ENCODE measurements around the gene CAMK2G.

Gene CAMK2G

DNA sequence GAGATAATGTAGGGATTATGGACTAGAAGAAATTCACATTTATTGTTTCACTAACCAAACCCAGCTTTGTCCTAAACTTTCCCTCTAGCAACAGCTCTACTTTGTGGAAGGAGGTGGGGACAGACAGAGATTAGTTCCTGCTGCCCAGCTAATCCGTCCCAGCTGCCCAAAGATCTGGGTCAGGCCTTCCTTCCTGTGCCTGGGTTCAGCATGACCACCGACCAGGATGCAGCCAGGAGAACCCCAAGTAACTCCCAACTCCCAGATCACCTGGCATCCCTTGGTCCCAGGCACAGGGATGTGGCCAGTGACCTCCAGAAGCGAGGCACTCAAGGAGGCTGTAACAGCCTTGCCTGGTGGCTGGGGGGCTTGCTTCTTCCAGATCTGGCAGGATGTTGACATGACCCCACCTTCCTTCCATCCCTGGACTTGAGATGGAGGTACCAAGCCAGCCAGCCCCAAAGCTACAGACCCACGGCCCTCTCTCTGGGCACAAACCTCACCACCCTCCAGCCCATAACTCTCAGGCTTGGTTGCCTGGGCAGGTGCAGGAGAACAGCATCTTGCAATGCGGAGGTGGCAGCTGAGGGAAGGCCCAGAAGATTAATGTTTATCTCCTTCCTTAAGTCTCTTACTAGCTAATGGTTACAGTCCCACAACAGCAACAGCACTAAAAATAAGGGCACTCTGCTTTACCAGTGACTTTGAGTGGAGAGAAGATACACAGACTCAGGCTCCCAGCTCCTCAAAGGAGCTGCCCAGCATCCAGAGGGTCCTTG lies 11.1 kb downstream of the CAMK2G start:
- DNase-seq (ENCODE audit: low read depth), result no peak

DNA sequence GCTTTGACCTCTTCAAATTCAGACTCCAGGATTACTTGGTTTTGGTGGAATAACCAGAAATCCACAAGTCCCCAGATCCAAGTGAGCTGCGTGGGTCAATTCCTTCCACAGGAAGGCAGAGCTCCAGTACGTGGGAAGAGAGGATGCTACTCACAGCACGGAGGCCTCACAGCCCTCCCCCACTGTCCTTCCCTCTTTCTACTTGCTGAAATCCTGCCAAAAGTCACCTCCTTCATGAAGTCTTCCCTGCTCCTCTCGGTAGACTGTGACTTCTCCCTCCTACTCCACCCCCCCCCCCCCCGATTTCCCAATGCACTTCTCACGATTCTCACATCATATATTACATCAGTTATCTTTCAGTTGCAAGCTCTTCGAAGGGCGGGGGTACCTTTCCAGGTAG lies 12.3 kb downstream of the CAMK2G start:
- DNase-seq (ENCODE audit: low read depth), result no peak

DNA sequence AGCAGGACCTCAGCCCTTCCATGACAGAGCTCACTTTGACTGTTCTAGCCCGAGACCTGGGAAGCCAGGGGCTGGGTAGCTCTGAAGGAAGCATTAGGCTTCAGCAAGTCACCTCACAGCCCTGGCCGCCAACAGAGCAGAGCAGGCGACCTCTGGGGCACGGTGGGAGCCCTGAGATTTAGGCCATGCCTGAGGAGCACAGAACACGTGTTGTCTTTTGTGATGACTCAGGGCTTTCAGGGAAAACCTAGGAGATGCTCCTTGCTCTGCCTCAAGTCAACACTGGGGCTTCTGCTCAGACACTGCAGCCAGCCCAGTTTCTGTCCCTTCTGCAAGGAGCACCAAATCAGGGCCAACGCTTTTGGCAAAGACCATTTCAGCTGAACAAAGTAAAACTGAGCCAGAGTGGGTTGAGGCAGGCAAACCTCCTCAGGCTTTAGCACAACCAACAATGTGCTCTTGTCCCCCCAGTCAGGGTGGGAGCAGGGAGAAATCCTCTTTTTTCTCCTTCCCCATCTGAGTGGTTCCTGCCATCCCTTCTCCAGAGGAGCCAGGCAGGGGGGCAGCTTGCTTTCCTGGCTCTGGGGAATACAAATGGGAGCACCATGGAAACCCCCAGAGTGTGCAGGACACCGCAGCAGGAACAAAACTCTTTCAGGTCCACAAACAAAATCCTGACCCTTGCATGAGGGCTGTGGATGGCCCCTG lies 14.4 kb downstream of the CAMK2G start:
- no peak for DNase-seq (ENCODE audit: low read depth)

DNA sequence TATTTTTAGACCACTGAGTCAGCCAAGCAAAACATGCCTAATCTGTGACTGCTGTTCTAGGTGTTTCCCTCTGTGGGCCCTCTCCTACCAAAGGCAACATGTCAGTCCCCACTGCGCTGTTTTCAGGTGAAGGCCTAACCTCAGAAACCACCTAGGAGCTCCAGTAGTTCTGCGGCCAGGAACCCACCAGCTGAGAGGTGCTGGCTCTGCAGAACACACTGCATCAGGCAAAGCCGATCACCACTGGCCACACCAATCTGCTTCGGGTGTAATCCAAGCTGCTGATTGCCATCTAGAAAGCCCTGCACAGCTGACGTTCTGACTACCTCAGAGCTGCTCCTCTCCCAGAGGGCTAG lies 14.9 kb downstream of the CAMK2G start:
- DNase-seq (ENCODE audit: low read depth), result no peak

DNA sequence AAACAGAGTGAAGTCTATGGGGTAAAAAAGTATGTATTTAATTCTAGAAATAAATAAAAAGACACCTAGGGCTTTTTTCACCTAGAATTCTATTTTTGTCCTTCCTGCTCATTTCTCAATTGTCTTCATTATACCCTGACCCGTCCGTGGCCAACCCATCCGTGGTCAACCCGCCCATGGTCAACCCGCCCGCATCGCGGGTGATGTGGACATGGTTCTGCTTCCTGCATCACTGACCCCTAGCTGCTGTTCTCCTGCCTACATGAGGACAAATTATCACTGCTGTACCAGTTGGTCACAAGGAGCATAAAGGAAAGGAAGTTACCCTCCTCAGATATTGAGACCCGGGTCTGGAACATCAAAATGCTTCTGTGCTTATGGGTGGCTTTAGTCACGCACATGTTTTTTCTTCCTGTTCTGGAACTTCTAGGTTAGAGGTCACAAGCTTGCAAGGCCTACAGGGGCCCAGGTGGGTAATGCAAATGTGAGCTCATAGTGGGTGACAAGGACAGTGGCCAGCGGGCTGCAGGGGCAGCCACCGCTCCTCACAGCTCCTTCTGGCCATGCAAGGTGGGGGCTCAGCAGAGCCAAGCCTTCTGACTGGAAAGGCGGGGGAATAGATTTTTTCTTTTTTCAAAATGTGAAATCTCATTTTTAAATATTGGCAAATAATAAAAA lies 15.5 kb downstream of the CAMK2G start:
- no peak for DNase-seq (ENCODE audit: low read depth)

DNA sequence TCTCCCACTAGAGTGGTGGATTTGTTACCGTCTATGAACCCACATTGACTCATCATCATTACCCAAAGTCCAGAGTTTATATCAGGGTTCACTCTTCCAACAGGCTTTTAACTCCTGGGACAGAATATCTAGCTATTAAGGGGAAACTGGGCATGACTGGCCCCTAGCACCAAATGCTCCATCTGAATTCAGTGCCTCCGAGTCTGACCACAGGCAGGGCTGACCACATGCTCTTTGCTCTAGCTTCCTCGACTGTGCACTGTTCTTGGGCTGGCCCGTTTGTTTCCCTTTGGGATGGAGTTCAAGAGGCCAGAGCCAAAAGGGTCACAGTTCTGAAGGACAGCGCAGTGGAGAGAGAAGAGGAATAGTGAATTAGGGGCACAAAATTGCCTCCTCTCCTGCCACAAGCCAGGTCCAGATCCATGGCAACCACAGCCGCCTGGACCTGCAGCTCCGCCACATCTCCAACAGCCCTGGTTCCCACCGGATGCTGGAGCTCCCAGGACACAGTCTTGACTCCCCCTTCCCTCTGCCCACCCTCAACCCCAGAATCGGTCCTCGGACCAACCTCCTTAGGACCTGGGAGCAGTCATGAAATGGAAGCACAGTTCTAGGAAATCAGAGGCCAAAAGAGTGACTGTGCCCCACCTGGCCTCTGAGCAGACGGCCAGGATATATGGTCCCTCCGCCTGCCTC lies 16.2 kb downstream of the CAMK2G start:
- DNase-seq (ENCODE audit: low read depth), result peak; percentile 60

DNA sequence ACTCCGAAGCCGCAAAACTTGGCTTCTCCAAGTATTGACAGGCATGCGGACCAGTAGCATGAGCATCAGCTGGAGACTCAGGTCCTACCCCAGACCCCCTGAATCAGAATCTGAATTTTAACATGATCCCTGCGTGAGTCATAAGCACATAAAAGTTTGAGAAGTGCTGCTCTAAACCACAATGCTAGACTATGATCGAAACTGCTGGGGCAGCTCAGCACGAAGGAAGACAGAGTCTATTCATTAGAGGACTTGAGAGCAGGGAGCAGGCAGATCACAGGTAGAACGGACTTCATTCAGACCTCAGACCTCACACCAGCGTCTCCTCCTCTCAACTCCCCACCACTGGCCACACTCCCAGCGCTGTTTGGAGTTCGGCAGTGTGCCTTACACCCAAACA lies 16.9 kb downstream of the CAMK2G start:
- DNase-seq (ENCODE audit: low read depth), result peak; percentile 83

DNA sequence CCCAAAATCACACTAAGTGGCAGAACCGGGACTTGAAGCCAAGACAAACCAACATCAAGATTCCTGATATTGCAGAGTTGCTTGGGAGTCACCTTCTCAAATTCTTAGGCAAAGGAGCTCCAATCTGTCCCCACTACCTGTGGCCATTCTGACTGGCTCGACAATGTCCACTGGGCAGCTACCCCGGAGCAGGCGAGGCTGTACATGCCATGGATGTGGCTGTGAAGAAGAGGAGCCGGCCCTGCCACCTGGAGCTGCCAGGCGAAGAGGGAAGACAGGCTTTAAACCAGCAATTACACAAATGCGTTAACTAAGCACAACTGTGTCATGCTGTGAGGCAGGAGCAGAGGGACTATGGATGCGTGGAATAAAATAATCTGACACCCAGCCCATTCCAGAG lies 18.1 kb downstream of the CAMK2G start:
- DNase-seq (ENCODE audit: low read depth), result no peak

DNA sequence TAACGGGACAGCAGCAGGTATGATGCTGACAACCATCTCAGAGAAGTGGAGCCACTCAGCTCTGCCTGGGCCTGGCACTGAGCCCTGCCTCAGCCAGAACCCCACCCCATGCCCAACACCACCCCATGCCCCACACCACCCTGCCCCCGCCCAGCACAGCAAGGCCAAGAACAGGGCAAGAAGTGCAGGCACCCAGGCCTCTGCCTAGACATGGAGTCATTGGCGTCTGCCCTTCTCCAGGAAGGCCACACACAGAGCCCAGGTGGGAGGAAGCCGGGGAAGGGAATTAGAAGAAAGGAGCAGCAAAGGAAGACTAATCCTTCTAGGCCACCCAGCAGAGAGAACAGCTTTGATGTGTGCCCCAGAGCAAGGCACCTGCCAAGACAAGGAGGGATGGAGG lies 18.9 kb downstream of the CAMK2G start:
- no peak for DNase-seq (ENCODE audit: low read depth)

DNA sequence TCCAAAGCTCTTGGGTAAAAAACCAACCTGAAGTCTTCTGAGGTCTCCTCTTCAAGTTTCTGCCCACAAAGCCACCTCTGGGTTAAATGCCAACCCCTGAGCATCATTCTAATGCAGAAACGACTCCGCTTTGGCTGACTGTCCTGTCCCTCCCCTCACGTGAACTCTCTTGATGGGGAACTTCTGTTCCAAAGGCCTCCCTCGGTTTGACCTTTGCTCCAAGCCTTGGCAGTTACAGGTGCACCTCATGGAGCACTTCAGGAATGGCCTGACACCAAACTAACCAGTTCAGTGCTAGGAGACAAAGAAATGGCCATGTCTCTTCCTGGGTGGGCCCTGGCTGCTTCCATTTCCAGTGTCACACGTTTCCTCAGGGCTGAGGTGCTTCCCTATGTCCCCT lies 20.0 kb downstream of the CAMK2G start:
- DNase-seq (ENCODE audit: low read depth), result no peak

DNA sequence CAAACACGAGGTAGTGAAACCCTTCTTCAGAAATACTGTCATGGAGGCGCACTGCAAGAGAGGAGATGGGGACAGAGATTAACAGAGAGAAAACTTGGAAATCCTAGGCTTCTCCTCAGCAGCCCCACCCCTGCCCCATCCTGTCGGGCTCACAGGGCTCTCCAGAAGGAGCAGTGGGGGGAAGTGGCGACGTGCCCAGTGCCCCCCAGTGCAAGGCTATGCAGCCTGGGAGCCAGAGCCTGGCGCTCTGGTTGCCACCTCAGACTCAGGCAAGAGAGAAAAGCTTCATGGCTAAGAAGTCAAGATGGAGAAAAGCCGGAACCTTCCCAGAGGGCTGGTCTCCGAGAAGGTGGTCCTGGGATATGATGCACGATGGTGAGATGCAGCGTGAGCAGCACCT lies 21.2 kb downstream of the CAMK2G start:
- no peak for DNase-seq (ENCODE audit: low read depth)

DNA sequence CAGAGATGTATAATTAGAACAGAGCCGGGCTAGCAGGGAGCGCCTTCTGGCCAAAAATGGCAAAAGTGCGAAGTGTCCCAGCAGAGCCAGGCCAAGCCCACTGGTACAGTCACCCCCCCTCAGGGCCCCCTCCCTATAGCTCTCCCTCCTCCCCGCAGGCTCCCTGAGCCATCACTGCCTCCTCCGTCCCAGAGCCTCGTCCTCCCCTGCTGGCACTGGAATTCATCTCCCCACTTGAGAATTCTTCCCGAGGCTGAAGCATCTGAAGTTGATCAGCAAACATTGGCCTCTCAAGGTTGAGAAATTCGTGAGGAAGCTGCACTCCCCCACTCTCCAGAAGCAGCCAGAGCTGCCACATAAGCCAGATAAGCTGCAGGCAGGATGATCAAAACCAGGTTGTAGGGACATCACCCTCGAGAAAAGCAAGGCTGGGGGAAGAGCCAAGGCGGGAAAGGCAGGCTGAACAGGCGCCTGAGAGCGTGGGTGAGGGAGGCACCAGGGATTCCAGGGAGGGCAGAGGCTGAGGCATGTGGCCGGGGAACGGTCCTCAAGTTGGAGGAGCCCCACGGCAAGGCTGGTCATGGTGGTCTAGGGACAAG lies 23.4 kb downstream of the CAMK2G start:
- DNase-seq (ENCODE audit: low read depth), result no peak

DNA sequence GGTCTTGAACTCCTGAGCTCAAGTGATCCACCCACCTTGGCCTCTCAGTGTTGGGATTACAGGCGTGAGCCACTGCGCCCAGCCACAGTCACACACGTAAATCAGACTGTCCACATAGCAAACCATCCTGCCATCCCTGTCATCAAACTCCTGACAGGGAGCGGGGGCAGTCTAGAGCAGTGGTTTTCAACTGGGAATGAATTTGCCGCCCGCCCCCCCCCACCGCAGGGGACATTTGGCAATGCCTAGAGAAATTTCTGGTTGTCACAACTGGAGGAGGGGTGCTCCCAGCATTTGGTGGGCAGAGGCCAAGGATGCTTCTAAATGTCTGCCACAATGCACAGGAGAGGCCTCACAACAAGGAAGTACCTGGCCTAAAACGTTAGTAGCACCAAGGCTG lies 24.1 kb downstream of the CAMK2G start:
- no peak for DNase-seq (ENCODE audit: low read depth)

DNA sequence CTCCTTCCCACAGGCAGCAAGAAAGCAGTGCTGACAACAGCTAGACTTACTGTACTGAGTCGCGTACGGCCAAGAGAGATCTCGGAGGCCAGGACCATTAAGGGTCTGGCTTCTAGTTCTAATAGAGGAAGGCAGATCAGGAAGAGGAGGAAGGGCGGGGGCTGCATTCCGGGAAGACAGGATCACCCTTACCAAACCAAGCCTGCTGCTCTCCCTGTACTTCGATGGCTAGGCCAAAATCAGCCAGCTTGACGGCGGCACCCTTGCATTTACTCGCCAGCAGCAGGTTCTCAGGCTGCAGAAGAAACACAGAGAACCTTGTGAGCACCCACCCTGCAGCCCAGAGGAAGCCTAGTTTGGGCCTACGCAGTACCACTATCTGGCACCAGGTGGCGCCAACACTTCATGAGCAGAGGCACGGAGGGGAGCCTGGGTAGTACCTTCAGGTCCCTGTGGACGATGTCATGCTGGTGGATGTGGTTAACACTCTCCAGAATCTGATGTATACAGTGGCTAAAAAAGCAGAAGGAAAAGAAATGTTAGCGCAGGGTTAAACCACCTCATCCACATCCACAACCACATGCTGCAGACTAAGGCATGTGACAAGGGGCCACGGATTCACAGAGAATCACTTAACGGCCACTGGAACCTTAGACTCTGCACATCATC lies 25.4 kb downstream of the CAMK2G start:
- DNase-seq (ENCODE audit: low read depth), result peak; percentile 87

DNA sequence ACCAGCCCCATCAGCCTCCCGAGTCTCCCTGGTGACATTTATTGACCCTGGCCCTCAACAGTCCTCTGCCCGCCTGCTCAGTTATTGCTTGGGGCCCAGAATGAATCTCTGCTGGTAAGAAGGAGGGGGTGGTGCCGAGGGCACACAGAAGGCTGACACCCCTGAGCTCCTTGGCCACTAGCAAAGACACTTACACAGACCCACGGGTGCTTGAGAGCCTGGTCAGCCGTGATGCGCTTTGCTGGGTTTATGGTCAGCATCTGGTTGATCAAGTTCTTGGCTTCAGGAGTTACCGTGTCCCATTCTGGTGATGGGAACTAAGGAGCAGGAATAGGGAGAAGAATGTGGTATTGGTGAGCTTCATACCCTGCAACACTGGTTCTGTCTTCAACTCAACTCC lies 27.3 kb downstream of the CAMK2G start:
- DNase-seq (ENCODE audit: low read depth), result no peak

DNA sequence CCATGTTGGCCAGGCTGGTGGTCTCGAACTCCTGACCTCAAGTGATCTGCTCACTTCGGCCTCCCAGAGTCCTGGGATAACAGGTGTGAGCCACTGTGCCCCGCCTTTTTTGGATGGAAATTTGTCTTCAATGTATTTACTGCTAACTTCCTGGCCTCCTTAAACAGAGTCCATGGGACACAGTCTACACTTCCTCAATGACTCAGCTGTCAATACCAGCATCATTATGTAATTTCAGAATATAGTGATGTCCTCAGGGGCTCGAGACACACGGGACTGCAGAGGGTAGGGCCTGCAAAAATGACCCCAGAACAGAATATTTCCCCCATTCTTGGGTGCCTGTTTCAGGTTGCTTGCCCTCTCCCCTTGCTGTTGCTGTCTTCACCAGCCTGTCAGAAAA lies 31.1 kb downstream of the CAMK2G start:
- DNase-seq (ENCODE audit: low read depth), result peak; percentile 38

DNA sequence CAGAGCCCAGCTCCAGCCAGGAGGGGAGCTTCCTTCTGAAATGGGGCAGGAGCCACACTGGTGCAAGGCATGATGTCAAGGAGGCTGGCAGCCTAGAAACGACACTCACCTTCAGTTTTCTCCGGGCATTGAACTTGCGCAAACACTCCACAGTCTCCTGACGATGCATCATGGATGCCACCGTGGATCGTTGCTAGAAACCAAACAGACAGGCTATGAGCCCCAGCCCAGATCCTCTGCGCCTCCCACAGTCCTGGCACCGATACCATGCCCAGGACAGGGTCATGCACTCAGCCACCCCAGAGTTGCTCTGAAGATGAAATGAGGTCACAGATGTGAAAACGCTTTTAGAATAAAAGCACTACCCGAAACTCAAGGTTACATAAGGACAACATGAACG lies 32.0 kb downstream of the CAMK2G start:
- no peak for DNase-seq (ENCODE audit: low read depth)

DNA sequence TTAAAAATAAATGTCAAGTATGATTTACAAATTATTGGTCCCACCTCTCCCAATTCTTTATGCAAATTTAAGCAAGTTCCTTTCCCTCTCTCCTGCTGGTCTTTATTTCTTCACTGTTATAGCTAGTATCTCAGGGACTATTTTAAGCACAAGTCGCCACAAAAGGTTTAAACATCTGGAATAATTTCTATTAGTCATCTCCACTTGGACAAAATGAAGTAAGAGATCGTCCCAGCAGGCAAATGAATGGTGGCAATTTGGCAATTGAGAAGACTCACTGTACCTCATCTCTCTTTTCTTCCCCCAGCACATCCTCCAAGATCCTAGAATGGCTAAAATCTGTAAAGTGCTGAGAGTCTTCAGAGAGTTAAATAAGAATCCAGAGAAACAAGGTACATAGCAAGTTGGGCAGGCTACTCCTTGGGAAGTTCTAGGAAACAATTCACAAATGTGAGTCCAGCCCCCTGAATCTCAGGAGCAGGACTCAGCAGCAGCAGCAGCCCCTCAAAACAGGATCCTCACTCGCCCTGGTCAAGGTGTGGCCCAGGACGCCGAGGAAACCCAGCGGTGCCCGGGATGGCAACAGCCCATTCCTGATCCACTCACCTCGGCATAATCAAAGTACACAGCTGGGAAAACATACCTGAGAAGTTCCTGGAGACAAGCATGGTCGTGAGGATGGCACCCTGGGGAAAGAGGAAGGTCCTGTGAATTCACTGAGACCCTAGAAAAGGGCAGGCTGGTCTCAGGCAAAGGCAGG lies 32.6 kb downstream of the CAMK2G start:
- DNase-seq (ENCODE audit: low read depth), result no peak

DNA sequence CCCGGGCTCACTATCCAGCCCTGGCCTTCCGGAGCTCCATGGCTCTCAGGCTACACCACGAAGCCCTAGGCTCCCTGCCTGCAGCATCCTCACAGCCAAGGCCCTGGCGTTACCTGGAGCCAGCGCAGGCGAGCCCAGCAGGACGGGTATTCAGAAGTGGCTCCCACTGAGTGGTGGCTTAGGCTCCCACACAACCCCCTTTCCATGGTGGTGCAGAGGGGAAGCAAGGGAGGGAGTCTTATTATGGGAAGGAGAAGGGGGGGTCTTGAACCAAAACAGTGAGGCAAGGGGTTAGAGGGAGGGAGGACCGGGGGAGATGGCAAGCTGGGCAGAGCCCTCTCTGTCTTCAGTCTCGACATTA lies 33.3 kb downstream of the CAMK2G start:
- no peak for DNase-seq (ENCODE audit: low read depth)

DNA sequence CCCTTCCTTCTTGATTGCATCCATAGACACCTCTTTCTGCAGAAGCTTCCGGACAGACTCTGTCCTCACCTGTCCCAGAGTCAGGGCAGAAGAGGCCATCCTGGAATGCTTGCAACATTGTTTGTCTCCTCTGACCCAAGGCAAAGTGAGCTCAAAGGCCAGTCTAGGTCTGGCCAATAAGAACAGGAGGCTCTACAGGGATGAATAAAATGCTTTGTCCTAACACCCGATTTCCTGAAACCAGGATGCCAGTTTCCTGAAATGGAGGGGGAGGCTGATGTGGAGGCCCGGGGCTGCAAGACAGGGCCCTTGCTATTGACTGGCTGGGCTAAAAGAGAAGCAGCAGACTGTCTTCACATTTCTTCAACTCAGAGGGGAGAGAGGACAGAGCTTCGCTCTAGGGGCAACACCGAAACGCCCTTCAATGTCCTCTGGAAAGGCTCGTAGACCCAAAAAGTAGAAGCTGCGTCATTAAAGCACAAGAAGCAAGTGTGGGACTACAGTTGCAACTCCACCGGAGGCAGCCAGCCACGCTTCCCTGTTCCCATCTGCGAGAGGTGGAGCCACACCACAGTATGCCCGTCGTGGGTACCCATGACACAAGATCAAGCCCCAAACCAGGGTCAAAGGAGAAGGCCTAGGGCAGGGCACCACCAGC lies 33.8 kb downstream of the CAMK2G start:
- no peak for DNase-seq (ENCODE audit: low read depth)

DNA sequence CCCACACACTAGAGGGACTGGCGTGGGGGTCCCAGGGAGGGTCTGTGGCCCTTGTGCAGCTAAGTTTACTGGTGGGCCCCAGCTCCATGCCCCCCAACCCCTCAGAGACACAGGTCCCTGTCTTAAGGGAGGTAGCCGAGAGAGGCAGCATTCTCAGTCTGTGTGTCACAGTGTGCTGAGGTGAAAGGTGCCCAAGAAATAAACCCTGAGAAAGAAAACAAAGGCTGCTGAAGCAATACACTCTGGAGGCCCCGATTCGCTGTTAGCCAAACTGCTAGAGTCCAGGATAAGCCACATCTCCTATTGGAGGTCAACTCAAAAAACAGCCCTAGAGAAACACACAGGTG lies 34.3 kb downstream of the CAMK2G start:
- peak; percentile 33 for DNase-seq (ENCODE audit: low read depth)
